Neutrophil (primary cell): ENCODE results near the gene XYLT1.

Experiments
- H3K27ac ChIP-seq: fragments of 200-600 bp; sonication (generic); 2 replicates; pipeline ENCODE4 v1.5.1; 2016; ENCODE audit warnings: mild to moderate bottlenecking, moderate library complexity
- H3K27me3 ChIP-seq: fragments of 200-600 bp; sonication (generic); 2 replicates; pipeline ENCODE4 v1.6.0; 2016; ENCODE audit warnings: mild to moderate bottlenecking
- H3K36me3 ChIP-seq: fragments of 200-600 bp; sonication (generic); 2 replicates; pipeline ENCODE4 v1.5.1; 2017
- H3K4me1 ChIP-seq, 2 experiments: fragments of 200-600 bp in 1 of 2; sonication (generic) in 1 of 2; 1 replicate in 1 of 2; 2 replicates in 1 of 2; pipeline versions ENCODE4 v1.5.1 to v1.6.1; 2013 to 2016; ENCODE audit warnings: low read depth in 1 of 2, low read length in 1 of 2, mild to moderate bottlenecking in 1 of 2, moderate library complexity in 1 of 2; ENCODE audit not compliant: control insufficient read depth in 1 of 2, insufficient read depth in 1 of 2
- H3K4me3 ChIP-seq, 2 experiments: fragments of 200-600 bp in 1 of 2; sonication (generic) in 1 of 2; 1 replicate in 1 of 2; 2 replicates in 1 of 2; pipeline ENCODE4 v1.5.1; 2013 to 2016; ENCODE audit warnings: low read depth in 1 of 2, low read length in 1 of 2, mild to moderate bottlenecking in 1 of 2, moderate library complexity in 1 of 2
- H3K9me3 ChIP-seq: fragments of 200-600 bp; sonication (generic); 2 replicates; pipeline ENCODE4 v1.5.1; 2016
- CTCF ChIP-seq: fragments of 200-600 bp; sonication (generic); IDR thresholded peaks from 2 replicates; pipeline ENCODE4 v1.5.1; 2016; ENCODE audit warnings: antibody characterized with exemption

XYLT1 gene

GRCh38 chr16:17103216-17103615 is 367.5 kb downstream of the XYLT1 start:
- Histone ChIP-seq H3K27me3 (no peaks in the 10 kb centered on the region), H3K4me1 (no peaks in the 10 kb centered on the region), H3K9me3 (no peaks in the 10 kb centered on the region), H3K4me3 (no peak overlapping the region), H3K27ac (no peak overlapping the region), H3K36me3 (peaks cover 14% of the 10 kb centered on the region)
- TF ChIP-seq CTCF, result no peak

- H3K9me3 ChIP-seq, result no peaks in the 10 kb centered on the region
- no peak overlapping the region for H3K4me3 ChIP-seq
- H3K27me3 ChIP-seq, result no peaks in the 10 kb centered on the region
- TF ChIP-seq CTCF, result no peak
- H3K27ac ChIP-seq, result no peak overlapping the region
- H3K36me3 ChIP-seq, result peaks cover 2% of the 10 kb centered on the region
- H3K4me1 ChIP-seq, result no peaks in the 10 kb centered on the region
Observed at GRCh38 chr16:17101646-17102045, 369.1 kb downstream of the XYLT1 start.

- H3K36me3 ChIP-seq, result no peaks in the 10 kb centered on the region
- H3K4me1 ChIP-seq, result no peaks in the 10 kb centered on the region
- no peaks in the 10 kb centered on the region for H3K9me3 ChIP-seq
- H3K4me3 ChIP-seq, result no peak overlapping the region
- no peak for TF ChIP-seq CTCF
- peaks cover 4% of the 10 kb centered on the region for H3K27me3 ChIP-seq
- H3K27ac ChIP-seq, result no peak overlapping the region
Observed at GRCh38 chr16:17098685-17099084, 372.1 kb downstream of the XYLT1 start.

- no peaks in the 10 kb centered on the region for H3K36me3 ChIP-seq
Observed at GRCh38 chr16:17084130-17084529, 386.6 kb downstream of the XYLT1 start.

GRCh38 chr16:17083628-17084027 is 387.1 kb downstream of the XYLT1 start:
- Histone ChIP-seq H3K4me1 (no peaks in the 10 kb centered on the region), H3K27me3 (peaks cover 24% of the 10 kb centered on the region), H3K36me3 (no peaks in the 10 kb centered on the region), H3K4me3 (no peak overlapping the region), H3K9me3 (no peaks in the 10 kb centered on the region), H3K27ac (no peak overlapping the region)
- no peak for TF ChIP-seq CTCF

More at GRCh38 chr16:17084130-17084529, 386.6 kb downstream of the XYLT1 start:
- Histone ChIP-seq H3K27ac (no peak overlapping the region), H3K4me1 (no peaks in the 10 kb centered on the region), H3K9me3 (no peaks in the 10 kb centered on the region), H3K4me3 (no peak overlapping the region), H3K27me3 (peaks cover 19% of the 10 kb centered on the region)
- no peak for TF ChIP-seq CTCF
